ENCODE results near the gene NRIP1.
"Not testable (repeated sequence)": the region's sequence is repeated elsewhere in the genome, so short reads cannot be mapped to it uniquely, and the experiment has no call there.

NRIP1 gene

GRCh38 chr21:15037900-15038293 lies 26.9 kb downstream of the NRIP1 start:
- no peak for DNase-seq

- DNase-seq = no peak
Measured at GRCh38 chr21:15037095-15037899, 27.5 kb downstream of the NRIP1 start.

DNA sequence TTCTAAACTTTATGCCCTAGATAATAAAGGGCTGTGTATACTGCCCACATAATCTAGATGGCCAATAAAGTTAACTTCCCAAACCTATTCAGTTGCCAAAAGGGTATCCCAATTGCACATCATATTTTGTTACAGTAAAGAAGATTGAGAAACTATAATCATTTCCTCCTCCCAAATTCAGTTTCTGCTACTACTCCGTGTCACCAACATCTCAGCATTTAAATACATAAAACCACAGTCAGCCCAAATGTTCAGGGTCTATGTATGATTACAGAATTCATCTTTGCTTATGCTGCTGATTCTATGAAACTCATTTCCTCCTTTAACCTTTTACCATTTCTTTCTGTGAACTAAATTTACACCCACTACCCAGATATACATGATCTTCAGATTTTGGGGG lies 28.6 kb downstream of the NRIP1 start:
- DNase-seq = no peak

DNA sequence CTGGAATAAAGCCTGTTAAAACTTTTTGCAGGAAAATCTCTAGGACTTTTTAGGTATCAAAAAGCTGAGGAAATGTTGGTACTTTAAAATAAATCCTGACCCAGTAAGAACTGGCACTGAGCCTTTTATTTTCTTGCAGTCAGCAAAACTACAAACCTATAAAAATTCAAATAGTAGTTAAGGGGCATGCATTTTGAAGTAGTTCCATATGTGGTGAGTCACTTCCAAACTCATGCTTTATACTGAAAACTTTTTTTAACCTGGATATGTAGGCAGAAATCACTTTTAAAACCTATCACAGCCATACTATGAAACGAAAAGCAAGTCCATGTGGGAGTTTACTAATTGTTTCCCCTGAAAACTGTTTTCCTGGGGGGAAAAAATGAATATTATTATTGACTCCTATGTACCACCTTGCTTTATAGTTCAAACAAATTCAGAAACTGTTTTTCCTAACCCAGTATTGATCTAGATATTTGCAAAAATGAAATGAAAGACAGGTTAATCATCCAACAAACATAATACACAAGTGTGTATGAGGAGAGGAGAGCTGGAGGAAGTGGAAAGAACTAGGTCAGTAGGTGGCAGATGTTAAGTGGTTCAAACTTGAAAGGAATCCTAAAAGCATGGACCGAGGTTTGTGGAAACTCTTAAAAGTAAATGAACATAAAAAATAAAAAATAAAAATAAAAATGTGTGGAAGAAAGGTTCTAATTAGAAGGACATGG lies 30.5 kb downstream of the NRIP1 start:
- DNase-seq = no peak

DNA sequence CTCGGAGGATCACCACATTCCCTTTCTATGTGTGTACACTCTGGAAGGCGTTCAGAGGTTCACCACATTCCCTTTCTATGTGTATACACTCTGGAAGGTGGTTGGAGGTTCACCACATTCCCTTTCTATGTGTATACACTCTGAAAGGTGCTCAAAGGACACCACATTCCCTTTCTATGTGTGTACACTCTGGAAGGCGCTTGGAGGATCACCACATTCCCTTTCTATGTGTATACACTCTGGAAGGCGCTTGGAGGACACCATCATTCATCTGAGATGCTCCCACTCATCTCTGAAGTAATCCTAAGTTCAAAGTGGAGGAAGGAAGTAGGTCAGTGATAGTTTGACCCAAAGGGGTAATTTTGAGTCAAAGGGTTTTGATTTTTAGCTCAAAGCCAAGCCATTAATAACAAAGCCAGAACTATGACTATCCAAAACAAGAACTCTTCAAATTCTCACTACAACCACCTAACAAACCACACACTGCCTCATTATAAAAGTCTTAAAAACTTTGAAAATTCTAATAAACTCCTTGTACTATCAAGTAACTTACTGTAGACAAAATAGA lies 32.9 kb downstream of the NRIP1 start:
- DNase-seq = no peak

GRCh38 chr21:15031362-15031761 lies 33.4 kb downstream of the NRIP1 start:
- DNase-seq = not testable (repeated sequence)

GRCh38 chr21:15030861-15031260 lies 33.9 kb downstream of the NRIP1 start:
- not testable (repeated sequence) for DNase-seq

- no peak for DNase-seq
Measured at GRCh38 chr21:15029077-15029476, 35.7 kb downstream of the NRIP1 start.

GRCh38 chr21:15028186-15028585 lies 36.6 kb downstream of the NRIP1 start:
- no peak for DNase-seq

DNA sequence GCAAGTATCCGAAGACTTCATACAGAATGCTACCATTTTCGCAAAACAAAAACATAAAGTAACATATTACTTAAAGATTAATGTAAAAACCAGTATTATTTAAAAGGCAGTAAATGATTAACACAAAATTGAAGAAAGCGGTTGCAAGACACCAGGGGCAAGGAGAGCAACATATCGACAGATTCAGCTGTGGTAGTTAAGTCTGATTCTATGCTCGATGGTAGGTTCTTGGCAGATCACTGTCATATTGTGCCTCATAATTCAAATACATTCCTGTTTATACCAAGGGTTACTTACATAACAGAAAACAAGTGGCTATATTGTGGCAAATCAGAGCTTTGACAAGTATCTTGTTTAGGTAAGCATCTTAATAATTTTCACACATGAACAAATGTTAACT lies 37.7 kb downstream of the NRIP1 start:
- DNase-seq = no peak

DNA sequence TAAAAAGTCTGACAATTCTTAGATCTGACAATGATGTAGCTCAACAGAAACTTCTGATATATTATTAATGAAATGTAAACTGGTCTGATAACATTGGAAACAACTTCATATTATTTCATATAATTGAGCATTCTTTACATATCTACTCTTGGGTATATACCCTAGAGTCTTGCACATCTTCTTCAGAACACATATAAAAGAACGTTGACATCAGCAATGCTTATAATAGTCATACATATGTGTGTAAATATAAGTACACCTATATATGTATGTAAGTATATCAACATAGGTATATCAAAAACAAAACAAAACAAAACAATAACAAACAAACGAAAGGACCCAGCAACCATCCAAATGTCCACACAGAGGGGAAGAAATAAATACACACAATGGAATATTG lies 38.4 kb downstream of the NRIP1 start:
- DNase-seq = no peak

- no peak for DNase-seq
Measured at GRCh38 chr21:15023776-15024175, 41.0 kb downstream of the NRIP1 start.

GRCh38 chr21:15022608-15023261 lies 42.1 kb downstream of the NRIP1 start:
- DNase-seq = no peak

DNA sequence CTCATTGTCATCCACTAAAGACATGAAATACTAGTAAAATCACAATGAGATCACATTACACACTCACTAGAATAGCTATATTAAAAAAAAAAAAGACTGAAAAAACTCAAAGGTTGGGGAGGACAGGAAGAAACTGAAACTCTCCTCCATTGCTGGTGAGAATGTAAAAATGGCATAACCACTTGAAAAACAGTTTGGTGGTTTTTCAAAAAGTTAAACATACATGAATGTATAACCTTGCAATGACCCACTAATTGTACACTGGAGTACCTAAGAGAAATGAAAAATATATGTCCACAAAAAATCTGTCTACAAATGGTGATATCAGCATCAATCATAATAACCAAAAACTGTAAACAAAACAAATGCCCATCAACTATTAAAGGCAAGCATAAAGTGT lies 44.0 kb downstream of the NRIP1 start:
- DNase-seq = no peak

GRCh38 chr21:15018382-15018781 lies 46.4 kb downstream of the NRIP1 start:
- no peak for DNase-seq

DNA sequence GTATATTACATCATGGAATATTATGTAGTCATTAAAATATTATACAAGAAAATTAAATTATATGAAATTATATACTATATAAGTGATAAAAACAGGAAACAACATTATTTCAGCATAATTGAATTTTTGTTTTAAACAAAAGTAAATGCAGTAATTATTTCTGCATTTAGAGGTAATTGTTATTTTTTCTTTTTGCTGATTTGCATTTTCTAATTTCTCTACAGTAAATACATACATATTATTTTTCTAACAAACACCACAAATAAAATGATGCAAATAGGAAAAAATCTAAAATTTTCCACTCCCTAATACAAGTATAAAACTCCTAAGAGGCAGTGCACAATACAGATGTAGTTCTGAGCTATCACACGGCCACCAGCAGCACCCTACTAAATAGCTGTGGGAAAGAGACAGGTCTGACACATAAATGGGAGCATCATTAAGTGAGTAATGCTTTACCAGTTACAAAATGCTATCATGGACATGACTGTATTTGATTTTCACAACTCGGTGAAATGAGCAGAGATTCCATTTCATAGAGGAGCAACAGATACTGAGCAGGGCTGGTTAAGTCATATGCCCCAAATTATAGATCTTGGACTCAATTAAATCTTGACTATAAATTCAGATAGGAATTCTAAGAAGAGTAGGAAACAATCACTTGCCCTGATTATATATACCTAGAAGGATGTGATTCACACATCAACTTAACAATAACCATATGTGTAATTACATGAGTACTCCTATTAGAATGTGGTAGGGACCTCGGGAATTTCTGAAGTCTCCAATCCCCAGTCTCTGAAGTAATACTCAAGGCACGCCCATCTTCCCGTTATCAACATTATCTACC lies 49.0 kb downstream of the NRIP1 start:
- no peak for DNase-seq

- no peak for DNase-seq
Measured at GRCh38 chr21:15014221-15014620, 50.6 kb downstream of the NRIP1 start.

DNA sequence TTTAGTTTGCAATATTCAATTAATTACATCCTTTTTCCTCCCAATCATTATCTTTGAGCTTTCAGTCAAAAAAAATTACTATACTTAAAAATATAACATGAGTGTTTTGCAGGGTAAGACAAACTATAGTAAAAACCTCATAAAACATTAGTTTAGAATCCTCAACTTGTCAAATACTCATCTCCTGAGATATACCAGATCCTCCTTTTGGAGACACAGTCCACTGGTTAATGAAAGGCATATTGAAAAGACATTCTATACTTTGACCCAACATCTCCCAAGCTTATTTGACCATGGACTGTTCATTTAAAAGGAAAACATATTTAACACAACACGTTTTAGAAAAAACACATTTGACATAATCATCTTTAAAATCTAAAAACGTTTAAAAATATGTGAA lies 52.8 kb downstream of the NRIP1 start:
- no peak for DNase-seq

DNA sequence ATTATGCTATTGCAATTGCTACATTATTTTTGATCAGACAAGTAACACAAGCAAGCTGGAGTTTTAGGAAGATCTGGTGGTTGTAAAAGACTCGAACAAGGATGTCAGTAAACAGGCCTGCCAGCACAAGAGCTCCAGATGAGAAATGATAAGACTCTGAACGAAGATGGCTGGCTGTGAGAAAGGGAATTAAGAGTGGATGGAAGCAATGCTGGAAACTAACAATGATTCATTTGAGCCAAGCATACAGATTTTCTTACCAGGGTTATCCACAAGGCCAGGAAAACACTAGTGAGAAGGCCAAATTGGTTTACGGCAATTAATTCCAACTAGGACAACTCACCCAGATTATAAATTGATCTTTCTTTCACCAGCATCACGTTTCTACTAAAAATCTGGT lies 54.2 kb downstream of the NRIP1 start:
- DNase-seq = no peak

DNA sequence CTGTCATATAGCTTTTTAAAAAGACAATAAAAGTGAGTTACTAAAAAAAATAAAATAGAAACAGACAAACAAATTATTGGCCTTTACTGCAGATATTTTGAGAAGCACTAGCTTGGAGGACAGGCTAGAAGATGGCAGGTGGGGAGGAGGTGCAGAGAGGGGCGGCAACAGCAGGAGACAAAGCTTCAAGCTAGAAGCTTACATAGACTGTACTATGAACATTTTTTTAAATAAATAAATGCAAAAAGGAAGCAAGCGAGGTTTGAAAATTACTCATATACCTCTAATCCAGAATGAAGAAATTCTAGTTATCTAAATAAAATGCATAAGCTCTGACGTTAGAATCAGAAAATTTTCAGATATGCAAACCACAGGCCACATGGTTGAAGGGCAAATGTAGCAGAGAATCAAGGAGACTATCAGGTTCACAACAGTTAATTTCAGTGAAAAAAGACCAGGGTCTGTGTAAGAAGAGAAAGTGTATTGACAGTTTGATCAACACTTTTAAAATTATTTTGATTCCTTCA lies 54.9 kb downstream of the NRIP1 start:
- no peak for DNase-seq

DNA sequence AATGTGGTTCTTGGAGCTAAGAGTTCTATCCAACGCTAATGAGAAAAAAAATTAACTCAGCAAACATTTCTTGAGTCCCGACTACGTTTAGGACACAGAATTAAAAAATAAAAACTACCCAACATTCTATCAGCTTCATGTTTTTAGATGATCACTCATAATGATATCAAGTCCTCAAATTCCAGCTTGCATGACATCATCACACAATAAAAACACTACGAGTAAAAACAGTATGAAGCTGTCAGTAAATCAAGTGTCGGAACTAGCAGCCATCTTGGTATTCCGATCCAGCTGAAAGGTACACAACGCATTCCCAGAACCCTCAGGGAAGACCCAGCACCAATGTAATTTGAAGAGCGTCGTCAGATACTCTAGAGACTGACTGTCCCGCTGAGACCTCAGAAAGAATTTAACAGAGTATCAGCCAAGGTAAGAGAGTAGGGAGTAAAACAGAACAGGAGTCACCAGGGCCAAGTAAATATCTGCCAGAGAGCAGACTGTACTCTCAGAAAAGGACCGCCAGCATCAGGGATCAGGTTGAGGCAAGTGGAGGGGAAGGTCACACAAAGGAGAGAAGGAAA lies 57.0 kb downstream of the NRIP1 start:
- DNase-seq = no peak

All from C1 segment of cervical spinal cord (tissue), 14 donors.